ENCODE measurements around the gene OSR1. TPM values are rescaled to one million over a fixed set of nuclear protein-coding genes. Genes with fewer than 3 reads are reported as not detected.
"Not testable (repeated sequence)": the region's sequence is repeated elsewhere in the genome, so short reads cannot be mapped to it uniquely, and the experiment has no call there.

Gene OSR1
- total and polyA plus RNA-seq, 10 of the 15 experiments (the other 5 are each of a cell fraction or from before 2014, with no cell fraction given), result not detected

DNA sequence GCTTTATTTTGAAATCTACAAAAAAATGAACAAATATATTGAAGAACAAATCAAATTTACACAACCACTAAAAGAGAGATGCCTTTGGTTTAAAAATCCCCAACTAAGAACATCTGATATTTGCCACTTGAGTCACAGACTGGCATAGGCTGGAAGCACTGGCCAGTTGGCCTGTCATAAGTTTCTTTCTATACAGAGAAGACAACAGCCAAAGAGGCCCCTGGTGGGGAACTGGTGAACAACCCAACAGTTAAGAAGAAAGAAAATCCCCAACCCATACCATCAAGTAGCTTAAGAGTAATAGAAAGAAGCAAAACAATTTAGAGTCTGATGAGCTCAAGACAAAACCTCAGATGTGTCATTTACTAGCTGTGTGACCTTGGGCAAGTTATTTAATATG lies 45.5 kb downstream of the OSR1 start:
- Histone ChIP-seq H2AFZ (ENCODE audit: control insufficient read depth, low read depth, low read length) (no peak overlapping the region), H3K4me3 (no peak overlapping the region), H3K9me3 (replicated peaks; ENCODE audit: control insufficient read depth, insufficient read depth, low read length) (no peaks in the 10 kb centered on the region), H3K79me2 (ENCODE audit: control insufficient read depth, insufficient read depth, low read length) (no peaks in the 10 kb centered on the region), H3K36me3 (ENCODE audit: control insufficient read depth in 2 of 2, insufficient read depth in 2 of 2, low read length in 1 of 2) (no peaks in the 10 kb centered on the region), H3K9ac (ENCODE audit: control insufficient read depth, insufficient read depth, low read length) (no peak overlapping the region), H4K20me1 (ENCODE audit: control insufficient read depth, insufficient read depth) (no peaks in the 10 kb centered on the region), H3K4me1 (ENCODE audit: control insufficient read depth, insufficient read depth, low read length) (no peaks in the 10 kb centered on the region), H3K27ac (ENCODE audit: control insufficient read depth, insufficient read depth) (no peak overlapping the region), H3K4me2 (ENCODE audit: control insufficient read depth, insufficient read depth) (no peak overlapping the region), H3K27me3 (replicated peaks in 1 of 2; ENCODE audit: control insufficient read depth in 2 of 2, insufficient read depth in 2 of 2, low read length in 1 of 2) (no peaks in the 10 kb centered on the region)
- peak; percentile 81 for ATAC-seq
- in situ Hi-C loops (cut with MboI) (no loop called here), intact Hi-C loops (cut with micrococcal nuclease; ENCODE audit: unreplicated experiment) (no loop called here)
- no TSS peak for BruUV-seq (replicated peaks)
- POLR2A ChIA-PET, result no interaction called here
- peak; percentile 61 for FAIRE-seq
- SMC1A ChIA-PET (ENCODE audit: uncharacterized antibody, unreplicated experiment), result no interaction called here
- DNase-seq (ENCODE audit: low read depth, low spot score), result no peak
- CTCF ChIA-PET, result no interaction called here
- RAD21 ChIA-PET (ENCODE audit: unreplicated experiment), result interaction anchor here (0.9 kb wide), 1 partner anchor 793 kb away, joined by 3 read pairs; no protein-coding TSS in a partner anchor
- TF ChIP-seq RAD21 (IDR thresholded peaks at IDR 0.05; ENCODE audit: insufficient read depth, low read depth, low read length) (no peak), SUPT20H (IDR thresholded peaks at IDR 0.05; ENCODE audit: borderline replicate concordance, control insufficient read depth, low read depth, low read length) (no peak)
- TF ChIP-seq, protein P1, sequence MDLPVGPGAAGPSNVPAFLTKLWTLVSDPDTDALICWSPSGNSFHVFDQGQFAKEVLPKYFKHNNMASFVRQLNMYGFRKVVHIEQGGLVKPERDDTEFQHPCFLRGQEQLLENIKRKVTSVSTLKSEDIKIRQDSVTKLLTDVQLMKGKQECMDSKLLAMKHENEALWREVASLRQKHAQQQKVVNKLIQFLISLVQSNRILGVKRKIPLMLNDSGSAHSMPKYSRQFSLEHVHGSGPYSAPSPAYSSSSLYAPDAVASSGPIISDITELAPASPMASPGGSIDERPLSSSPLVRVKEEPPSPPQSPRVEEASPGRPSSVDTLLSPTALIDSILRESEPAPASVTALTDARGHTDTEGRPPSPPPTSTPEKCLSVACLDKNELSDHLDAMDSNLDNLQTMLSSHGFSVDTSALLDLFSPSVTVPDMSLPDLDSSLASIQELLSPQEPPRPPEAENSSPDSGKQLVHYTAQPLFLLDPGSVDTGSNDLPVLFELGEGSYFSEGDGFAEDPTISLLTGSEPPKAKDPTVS (IDR thresholded peaks at IDR 0.05; ENCODE audit: low read depth, low read length), result no peak
- TF ChIP-seq, protein P2, sequence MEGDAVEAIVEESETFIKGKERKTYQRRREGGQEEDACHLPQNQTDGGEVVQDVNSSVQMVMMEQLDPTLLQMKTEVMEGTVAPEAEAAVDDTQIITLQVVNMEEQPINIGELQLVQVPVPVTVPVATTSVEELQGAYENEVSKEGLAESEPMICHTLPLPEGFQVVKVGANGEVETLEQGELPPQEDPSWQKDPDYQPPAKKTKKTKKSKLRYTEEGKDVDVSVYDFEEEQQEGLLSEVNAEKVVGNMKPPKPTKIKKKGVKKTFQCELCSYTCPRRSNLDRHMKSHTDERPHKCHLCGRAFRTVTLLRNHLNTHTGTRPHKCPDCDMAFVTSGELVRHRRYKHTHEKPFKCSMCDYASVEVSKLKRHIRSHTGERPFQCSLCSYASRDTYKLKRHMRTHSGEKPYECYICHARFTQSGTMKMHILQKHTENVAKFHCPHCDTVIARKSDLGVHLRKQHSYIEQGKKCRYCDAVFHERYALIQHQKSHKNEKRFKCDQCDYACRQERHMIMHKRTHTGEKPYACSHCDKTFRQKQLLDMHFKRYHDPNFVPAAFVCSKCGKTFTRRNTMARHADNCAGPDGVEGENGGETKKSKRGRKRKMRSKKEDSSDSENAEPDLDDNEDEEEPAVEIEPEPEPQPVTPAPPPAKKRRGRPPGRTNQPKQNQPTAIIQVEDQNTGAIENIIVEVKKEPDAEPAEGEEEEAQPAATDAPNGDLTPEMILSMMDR (IDR thresholded peaks at IDR 0.05 in 2 of 3, conservative IDR thresholded peaks at IDR 0.05 in 1 of 3; ENCODE audit: control insufficient read depth in 2 of 3, extremely low read depth in 1 of 3, insufficient read depth in 1 of 3, low read depth in 3 of 3, low read length in 3 of 3), result peak in 2 of 3 experiments; percentile 32 to 34; a peak in 2 of 6 replicates

DNA sequence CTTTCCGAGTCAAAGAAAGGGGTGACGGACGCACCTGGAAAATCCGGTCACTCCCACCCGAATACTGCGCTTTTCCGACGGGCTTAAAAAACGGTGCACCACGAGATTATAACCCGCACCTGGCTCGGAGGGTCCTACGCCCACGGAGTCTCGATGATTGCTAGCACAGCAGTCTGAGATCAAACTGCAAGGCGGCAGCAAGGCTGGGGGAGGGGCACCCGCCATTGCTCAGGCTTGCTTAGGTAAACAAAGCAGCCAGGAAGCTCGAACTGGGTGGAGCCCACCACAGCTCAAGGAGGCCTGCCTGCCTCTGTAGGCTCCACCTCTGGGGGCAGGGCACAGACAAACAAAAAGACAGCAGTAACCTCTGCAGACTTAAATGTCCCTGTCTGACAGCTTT lies 52.4 kb downstream of the OSR1 start:
- H3K4me2 ChIP-seq (ENCODE audit: control insufficient read depth, insufficient read depth); H4K20me1 ChIP-seq (ENCODE audit: control insufficient read depth, insufficient read depth); H3K4me3 ChIP-seq; H3K79me2 ChIP-seq (ENCODE audit: control insufficient read depth, insufficient read depth, low read length); DNase-seq (ENCODE audit: low read depth, low spot score); FAIRE-seq; H3K36me3 ChIP-seq (ENCODE audit: control insufficient read depth in 2 of 2, insufficient read depth in 2 of 2, low read length in 1 of 2); SMC1A ChIA-PET (ENCODE audit: uncharacterized antibody, unreplicated experiment); H3K9me3 ChIP-seq (replicated peaks; ENCODE audit: control insufficient read depth, insufficient read depth, low read length); POLR2A ChIA-PET; in situ Hi-C loops (cut with MboI); intact Hi-C loops (cut with micrococcal nuclease; ENCODE audit: unreplicated experiment); H2AFZ ChIP-seq (ENCODE audit: control insufficient read depth, low read depth, low read length); CTCF ChIA-PET; H3K4me1 ChIP-seq (ENCODE audit: control insufficient read depth, insufficient read depth, low read length); ATAC-seq; H3K9ac ChIP-seq (ENCODE audit: control insufficient read depth, insufficient read depth, low read length); BruUV-seq (replicated peaks); H3K27ac ChIP-seq (ENCODE audit: control insufficient read depth, insufficient read depth); RAD21 ChIA-PET (ENCODE audit: unreplicated experiment); H3K27me3 ChIP-seq (replicated peaks in 1 of 2; ENCODE audit: control insufficient read depth in 2 of 2, insufficient read depth in 2 of 2, low read length in 1 of 2): not testable (repeated sequence)
- WGBS (ENCODE audit: insufficient coverage, insufficient replicate concordance, low lambda C conversion rate, missing lambda C conversion rate), result 67% methylated on average over 17 of the region's 18 CpGs

DNA sequence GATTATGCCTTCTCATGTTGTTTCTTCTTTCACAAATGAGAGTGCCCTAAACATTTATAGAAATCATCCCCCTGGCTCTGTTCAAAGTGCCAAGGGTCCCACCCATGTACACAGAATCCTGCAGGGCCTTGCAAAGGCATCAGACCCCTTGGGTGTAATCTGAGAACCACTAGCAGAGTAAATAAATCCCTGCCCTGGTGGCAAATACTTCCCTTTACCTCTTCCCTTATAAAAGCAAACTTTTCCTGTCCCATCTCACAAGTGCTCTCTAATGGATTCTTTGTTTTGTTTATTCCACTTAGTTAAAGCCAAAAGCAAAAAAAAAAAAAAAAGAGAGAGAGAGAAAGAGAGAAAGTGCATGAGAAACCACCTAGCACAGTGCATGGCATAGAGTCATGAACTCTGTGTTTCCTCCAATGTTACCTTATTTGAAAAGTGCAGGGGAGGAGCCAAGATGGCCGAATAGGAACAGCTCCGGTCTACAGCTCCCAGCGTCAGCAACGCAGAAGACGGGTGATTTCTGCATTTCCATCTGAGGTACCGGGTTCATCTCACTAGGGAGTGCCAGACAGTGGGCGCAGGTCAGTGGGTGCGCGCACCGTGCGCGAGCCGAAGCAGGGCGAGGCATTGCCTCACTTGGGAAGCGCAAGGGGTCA lies 52.9 kb downstream of the OSR1 start:
- H3K4me3 ChIP-seq; BruUV-seq (replicated peaks); H4K20me1 ChIP-seq (ENCODE audit: control insufficient read depth, insufficient read depth); H3K9me3 ChIP-seq (replicated peaks; ENCODE audit: control insufficient read depth, insufficient read depth, low read length); H3K36me3 ChIP-seq (ENCODE audit: control insufficient read depth in 2 of 2, insufficient read depth in 2 of 2, low read length in 1 of 2); ATAC-seq; H3K27ac ChIP-seq (ENCODE audit: control insufficient read depth, insufficient read depth); H3K79me2 ChIP-seq (ENCODE audit: control insufficient read depth, insufficient read depth, low read length); FAIRE-seq; H3K4me1 ChIP-seq (ENCODE audit: control insufficient read depth, insufficient read depth, low read length); in situ Hi-C loops (cut with MboI); RAD21 ChIA-PET (ENCODE audit: unreplicated experiment); H3K4me2 ChIP-seq (ENCODE audit: control insufficient read depth, insufficient read depth); H3K9ac ChIP-seq (ENCODE audit: control insufficient read depth, insufficient read depth, low read length); DNase-seq (ENCODE audit: low read depth, low spot score); H2AFZ ChIP-seq (ENCODE audit: control insufficient read depth, low read depth, low read length); POLR2A ChIA-PET; CTCF ChIA-PET; SMC1A ChIA-PET (ENCODE audit: uncharacterized antibody, unreplicated experiment); H3K27me3 ChIP-seq (replicated peaks in 1 of 2; ENCODE audit: control insufficient read depth in 2 of 2, insufficient read depth in 2 of 2, low read length in 1 of 2); intact Hi-C loops (cut with micrococcal nuclease; ENCODE audit: unreplicated experiment): not testable (repeated sequence)
- WGBS (ENCODE audit: insufficient coverage, insufficient replicate concordance, low lambda C conversion rate, missing lambda C conversion rate), result 89% methylated on average over 5 of the region's 15 CpGs
